K562 treated with DMSO at 1 percent for 24 hours (cell line): ENCODE results near the gene MYO18B. TPM values are rescaled to one million over a fixed set of nuclear protein-coding genes. Genes with fewer than 3 reads are reported as not detected.

Experiments used
- total RNA-seq: library from RNA; unstranded; fragments of 300-600 nt; gene quantifications from 2 replicates; pipeline ENCODE4 v1.2.3, GENCODE V29; 2022; ENCODE audit warnings: low read depth; ENCODE audit not compliant: insufficient read depth

Gene MYO18B, protein sequence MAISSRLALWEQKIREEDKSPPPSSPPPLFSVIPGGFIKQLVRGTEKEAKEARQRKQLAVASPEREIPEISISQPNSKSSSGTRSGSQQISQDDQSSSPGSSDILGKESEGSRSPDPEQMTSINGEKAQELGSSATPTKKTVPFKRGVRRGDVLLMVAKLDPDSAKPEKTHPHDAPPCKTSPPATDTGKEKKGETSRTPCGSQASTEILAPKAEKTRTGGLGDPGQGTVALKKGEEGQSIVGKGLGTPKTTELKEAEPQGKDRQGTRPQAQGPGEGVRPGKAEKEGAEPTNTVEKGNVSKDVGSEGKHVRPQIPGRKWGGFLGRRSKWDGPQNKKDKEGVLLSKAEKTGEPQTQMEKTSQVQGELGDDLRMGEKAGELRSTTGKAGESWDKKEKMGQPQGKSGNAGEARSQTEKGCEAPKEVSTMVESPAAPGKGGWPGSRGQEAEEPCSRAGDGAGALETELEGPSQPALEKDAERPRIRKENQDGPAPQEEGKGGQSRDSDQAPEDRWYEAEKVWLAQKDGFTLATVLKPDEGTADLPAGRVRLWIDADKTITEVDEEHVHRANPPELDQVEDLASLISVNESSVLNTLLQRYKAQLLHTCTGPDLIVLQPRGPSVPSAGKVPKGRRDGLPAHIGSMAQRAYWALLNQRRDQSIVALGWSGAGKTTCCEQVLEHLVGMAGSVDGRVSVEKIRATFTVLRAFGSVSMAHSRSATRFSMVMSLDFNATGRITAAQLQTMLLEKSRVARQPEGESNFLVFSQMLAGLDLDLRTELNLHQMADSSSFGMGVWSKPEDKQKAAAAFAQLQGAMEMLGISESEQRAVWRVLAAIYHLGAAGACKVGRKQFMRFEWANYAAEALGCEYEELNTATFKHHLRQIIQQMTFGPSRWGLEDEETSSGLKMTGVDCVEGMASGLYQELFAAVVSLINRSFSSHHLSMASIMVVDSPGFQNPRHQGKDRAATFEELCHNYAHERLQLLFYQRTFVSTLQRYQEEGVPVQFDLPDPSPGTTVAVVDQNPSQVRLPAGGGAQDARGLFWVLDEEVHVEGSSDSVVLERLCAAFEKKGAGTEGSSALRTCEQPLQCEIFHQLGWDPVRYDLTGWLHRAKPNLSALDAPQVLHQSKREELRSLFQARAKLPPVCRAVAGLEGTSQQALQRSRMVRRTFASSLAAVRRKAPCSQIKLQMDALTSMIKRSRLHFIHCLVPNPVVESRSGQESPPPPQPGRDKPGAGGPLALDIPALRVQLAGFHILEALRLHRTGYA (N-terminal part only)
- 15.0 and 17.3 TPM in 2 replicates for total RNA-seq

DNA sequence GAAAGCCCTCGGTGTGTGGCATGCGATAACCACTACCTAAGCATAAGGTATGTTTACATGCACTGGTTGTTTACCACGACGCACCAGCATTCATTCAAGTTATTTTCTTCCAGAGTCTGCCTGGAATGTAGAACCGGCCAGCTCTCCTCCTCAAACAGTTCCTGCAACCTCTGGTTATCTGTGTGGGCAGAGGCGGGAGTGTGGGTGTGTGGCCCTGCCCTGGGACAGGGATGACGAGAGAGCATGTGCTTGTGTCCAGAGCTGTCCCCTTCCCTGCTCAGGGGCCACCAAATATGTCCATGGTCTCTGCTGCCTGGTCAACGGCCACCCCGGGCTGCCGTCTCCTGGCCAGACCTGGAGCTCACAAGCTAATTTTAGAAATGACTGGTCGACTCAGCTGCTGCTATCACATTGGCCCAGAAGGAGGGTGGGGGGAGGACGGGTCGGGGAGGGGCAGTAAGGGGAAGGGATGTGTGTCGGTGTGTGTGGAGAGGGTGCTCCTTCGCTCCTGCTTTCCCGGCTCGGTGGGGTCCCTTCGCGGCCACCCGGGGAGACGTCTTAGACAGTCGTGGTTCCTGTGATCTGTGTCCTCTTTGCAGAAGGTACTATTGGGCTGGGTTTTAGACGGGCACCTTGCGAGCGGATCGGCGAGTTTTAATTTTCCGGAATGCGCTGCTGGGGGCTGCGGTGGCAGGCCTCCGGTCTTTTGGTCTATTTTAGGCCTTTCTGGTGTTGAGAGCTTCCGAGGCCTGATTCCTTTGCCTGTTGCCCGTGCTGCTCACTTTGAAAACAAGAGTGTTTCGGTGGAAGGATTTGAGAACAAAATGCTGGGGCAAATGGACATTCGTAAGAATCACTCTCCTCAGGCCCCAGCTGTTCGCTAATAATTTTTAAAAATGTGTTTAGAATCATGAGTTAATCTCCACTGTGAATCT, at the start of gene MYO18B:
TSS of gene MYO18B (plus strand) at position 497 of the 935 bp plus-strand sequence. CDS start 18,905 bp downstream, outside the sequence.

Other genes starting within 250 kb of the MYO18B start
- gene GRK3, start 177.5 kb upstream of the MYO18B start, total RNA-seq, result 2.6 and 3.4 TPM in 2 replicates